ENCODE measurements around the gene SLC46A2. TPM values are rescaled to one million over a fixed set of nuclear protein-coding genes. Genes with fewer than 3 reads are reported as not detected.

SLC46A2 gene
- total and polyA plus RNA-seq, 2 of the 8 experiments (the other 6 are each of a cell fraction or from before 2014, with no cell fraction given): 0.03 TPM; not detected in 1

DNA sequence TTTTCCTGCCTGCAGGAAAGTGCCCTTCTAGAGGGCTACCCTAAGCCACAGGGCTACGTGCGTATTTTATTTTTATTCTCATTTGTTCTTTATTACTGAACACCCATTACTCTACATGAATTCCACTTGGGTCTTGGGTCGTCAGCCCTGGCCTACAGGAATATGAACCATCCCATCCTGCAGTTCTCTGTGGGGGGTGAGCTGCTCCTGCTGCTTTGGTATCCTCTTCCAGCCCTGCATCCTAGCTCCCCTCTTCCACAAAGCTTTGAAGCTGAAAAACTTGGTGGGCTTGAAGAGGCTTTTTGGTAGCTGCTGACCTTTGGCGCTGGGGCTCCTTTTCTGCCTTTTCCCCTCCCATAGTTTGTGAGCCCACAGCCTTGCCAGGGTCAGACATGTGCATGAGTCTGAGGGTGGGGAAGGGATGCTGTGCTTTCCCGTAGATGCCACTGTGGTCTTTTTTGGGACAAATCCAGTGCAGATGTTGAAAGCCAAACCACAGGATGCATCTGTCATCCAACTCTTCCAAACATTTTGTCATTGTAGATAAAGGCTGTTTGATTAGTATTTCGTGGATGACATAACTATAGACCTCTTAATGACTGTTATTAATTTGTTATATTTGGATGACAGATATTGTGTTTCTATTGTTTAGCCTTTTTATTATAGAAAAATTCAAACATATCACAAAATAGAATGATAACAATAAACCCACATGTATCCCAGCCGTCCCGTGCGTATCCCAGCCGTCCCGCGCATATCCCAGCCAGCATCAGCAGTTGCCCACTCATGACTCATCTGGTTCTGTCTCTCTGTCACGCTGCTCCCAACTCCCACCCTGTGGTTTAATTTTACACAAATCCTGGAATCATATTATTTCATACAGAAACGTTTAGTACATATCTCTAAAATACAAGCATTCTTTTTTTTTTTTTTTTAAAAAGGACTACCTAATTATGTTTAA lies 43.9 kb downstream of the SLC46A2 start:
- 78% methylated on average over 13 of the region's 14 CpGs; no CpG with 5 or more reads in 1 of the 2 experiments for WGBS, 2 experiments (ENCODE audit: extremely low coverage in 1 of 2, insufficient coverage in 1 of 2, insufficient read length in 1 of 2, insufficient replicate concordance in 2 of 2, low coverage in 1 of 2, low lambda C conversion rate in 2 of 2, missing lambda C conversion rate in 1 of 2)
- no peak overlapping the region for H3K14ac ChIP-seq (ENCODE audit: insufficient read length)
- no peaks in the 10 kb centered on the region for H3K36me3 ChIP-seq (ENCODE audit: control insufficient read depth in 2 of 4, insufficient read depth in 4 of 4, low read length in 3 of 4)
- peaks cover 2% of the 10 kb centered on the region; the same call in 1 of the 2 replicates for H3K23me2 ChIP-seq (ENCODE audit: low read depth, low read length)
- H2BK120ac ChIP-seq (replicated peaks; ENCODE audit: low read depth, low read length): no peak overlapping the region
- peak overlapping the region; percentile 8; the same call in 1 of the 2 replicates for H2BK5ac ChIP-seq (ENCODE audit: low read depth, low read length)
- H3K4me1 ChIP-seq (replicated peaks in 1 of 4; ENCODE audit: control insufficient read depth in 3 of 4, insufficient read depth in 4 of 4, low read length in 3 of 4): peaks cover 7 to 19% (median 13%) of the 10 kb centered on the region in 4 experiments
- H3K27me3 ChIP-seq (replicated peaks in 1 of 4; ENCODE audit: control insufficient read depth in 3 of 4, extremely low read depth in 1 of 4, insufficient read depth in 3 of 4, low read length in 3 of 4): no peaks in the 10 kb centered on the region
- no peak overlapping the region for H2AFZ ChIP-seq (ENCODE audit: low read length)
- POLR2A ChIA-PET (ENCODE audit: partially characterized antibody): interaction anchor here (1.2 kb wide), 2 partner anchors 36 to 56 kb away, joined by 3 to 4 read pairs; no protein-coding TSS in a partner anchor
- H4K5ac ChIP-seq (ENCODE audit: insufficient read length, low read depth, low read length): no peak overlapping the region
- peak overlapping the region; percentile 6 to 12; a peak in 1 of 4 replicates for H3K4me2 ChIP-seq (ENCODE audit: insufficient read depth in 1 of 2, low read depth in 2 of 2, low read length in 2 of 2)
- no peak overlapping the region for H3K4ac ChIP-seq (replicated peaks; ENCODE audit: insufficient read length, low read depth, low read length)
- no peak overlapping the region for H2BK15ac ChIP-seq (ENCODE audit: low read length)
- no peak overlapping the region for H3K9ac ChIP-seq (replicated peaks in 1 of 4; ENCODE audit: extremely low read depth in 1 of 4, low read depth in 3 of 4, low read length in 3 of 4)
- FAIRE-seq (no peak), DNase-seq (ENCODE audit: low read depth in 1 of 2, low spot score in 2 of 2) (peak in 1 of 2 experiments; percentile 58)
- peaks cover 1 to 2% of the 10 kb centered on the region in 2 experiments for H4K20me1 ChIP-seq (replicated peaks in 1 of 2; ENCODE audit: control insufficient read depth in 1 of 2, insufficient read depth in 2 of 2, low read length in 2 of 2)
- H4K91ac ChIP-seq (replicated peaks; ENCODE audit: insufficient read length, low read length): peak overlapping the region; percentile 54
- no peak overlapping the region for H4K8ac ChIP-seq (ENCODE audit: extremely low read depth, insufficient read depth, low read length)
- H2AK5ac ChIP-seq (ENCODE audit: low read depth, low read length): no peak overlapping the region
- no peak overlapping the region for H2BK20ac ChIP-seq (ENCODE audit: low read length)
- peaks cover 2% of the 10 kb centered on the region; the same call in 1 of the 2 replicates for H3K79me1 ChIP-seq (ENCODE audit: low read depth, low read length)
- H3K27ac ChIP-seq (ENCODE audit: low read depth, low read length): no peak overlapping the region
- H3K9me3 ChIP-seq (ENCODE audit: insufficient read depth in 2 of 2, low read depth in 1 of 2, low read length in 1 of 2): no peaks in the 10 kb centered on the region
- no peak overlapping the region; the same call in 1 of the 2 replicates for H2BK12ac ChIP-seq (ENCODE audit: low read depth, low read length)
- TF ChIP-seq, protein P1, sequence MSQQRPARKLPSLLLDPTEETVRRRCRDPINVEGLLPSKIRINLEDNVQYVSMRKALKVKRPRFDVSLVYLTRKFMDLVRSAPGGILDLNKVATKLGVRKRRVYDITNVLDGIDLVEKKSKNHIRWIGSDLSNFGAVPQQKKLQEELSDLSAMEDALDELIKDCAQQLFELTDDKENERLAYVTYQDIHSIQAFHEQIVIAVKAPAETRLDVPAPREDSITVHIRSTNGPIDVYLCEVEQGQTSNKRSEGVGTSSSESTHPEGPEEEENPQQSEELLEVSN (IDR thresholded peaks at IDR 0.05): no peak
- H3K56ac ChIP-seq (replicated peaks; ENCODE audit: insufficient read length, low read depth, low read length): no peak overlapping the region
- no peak overlapping the region for H3K4me3 ChIP-seq (ENCODE audit: extremely low read depth in 1 of 4, insufficient read depth in 2 of 4, low read depth in 3 of 4, low read length in 4 of 4)
- no peak overlapping the region for H3K23ac ChIP-seq (ENCODE audit: insufficient read length)
- CTCF ChIA-PET (ENCODE audit: partially characterized antibody): interaction anchor here (0.7 to 6.1 kb wide), 11 partner anchors 8 to 266 kb away, joined by 3 to 76 read pairs (median 6); no protein-coding TSS in a partner anchor
- peak overlapping the region; percentile 68; the same call in 1 of the 2 replicates for H3K18ac ChIP-seq (ENCODE audit: extremely low read depth, low read length)
- no peaks in the 10 kb centered on the region for H3K79me2 ChIP-seq (ENCODE audit: control insufficient read depth in 1 of 2, insufficient read depth in 2 of 2, low read length in 2 of 2)
